ENCODE data around the gene TBC1D22A. TPM values are rescaled to one million over a fixed set of nuclear protein-coding genes. Genes with fewer than 3 reads are reported as not detected.

TBC1D22A gene
- total RNA-seq, 4 donors from 2014 or later: 18.8 to 25.2 (median 23.1) TPM

DNA sequence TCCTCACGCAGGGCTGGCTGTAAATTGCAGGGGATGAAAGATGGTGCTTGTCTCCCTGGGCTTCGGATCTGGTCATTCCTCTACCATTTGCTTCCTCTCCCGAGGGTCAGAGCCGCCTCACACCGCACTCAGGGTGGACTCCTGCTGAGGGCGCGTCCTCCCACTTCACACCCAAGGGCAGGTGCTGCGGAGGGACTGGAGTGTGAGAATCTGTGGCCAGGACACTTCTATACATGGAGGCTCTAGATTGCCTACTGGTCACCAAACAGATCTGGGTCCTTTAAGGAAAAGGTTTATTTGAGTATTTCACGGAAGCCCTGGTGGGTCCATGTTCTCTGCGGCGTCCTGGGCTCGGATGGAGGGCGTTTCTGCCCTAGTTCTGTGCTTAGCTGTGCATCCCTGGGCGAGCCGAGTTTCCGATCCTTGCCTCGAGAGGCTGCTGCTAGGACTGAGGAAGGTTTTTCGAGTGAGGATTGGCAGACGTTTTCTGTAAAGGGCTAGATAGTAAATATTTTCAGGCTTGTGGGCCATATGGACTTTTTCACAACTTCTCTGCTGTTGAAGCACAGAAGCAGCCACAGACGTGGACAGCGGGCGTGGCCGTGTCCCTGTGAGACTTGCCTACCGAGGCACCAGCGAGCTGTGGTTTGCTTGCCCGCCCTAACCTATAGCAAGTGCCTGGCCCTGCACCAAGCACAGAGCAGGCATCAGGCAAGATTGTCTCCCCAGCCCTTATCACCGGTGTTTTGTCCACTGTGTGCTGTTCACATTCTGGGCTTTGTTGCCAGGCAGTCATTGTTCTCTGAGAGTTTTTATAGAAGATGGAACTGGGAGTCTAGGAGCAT lies 279.0 kb downstream of the TBC1D22A start:
- no peaks in the 10 kb centered on the region for H3K27me3 ChIP-seq
- no peak overlapping the region for H3K4me3 ChIP-seq
- ATAC-seq (no peak), DNase-seq (no peak)
- H3K27ac ChIP-seq: no peak overlapping the region
- no peaks in the 10 kb centered on the region for H3K9me3 ChIP-seq
- no peaks in the 10 kb centered on the region for H3K4me1 ChIP-seq
- intact Hi-C loops (cut with DNase I; ENCODE audit: low total_unique reads): no loop called here
- TF ChIP-seq POLR2A (IDR thresholded peaks at IDR 0.05): no peak
- no peak for TF ChIP-seq CTCF (IDR thresholded peaks at IDR 0.05 in 4 of 5, conservative IDR thresholded peaks at IDR 0.05 in 1 of 5)
- H3K36me3 ChIP-seq: no peaks in the 10 kb centered on the region
- in situ Hi-C loops (cut with MboI; ENCODE audit: low sequenced_read_pairs in 4 of 4): no loop called here

DNA sequence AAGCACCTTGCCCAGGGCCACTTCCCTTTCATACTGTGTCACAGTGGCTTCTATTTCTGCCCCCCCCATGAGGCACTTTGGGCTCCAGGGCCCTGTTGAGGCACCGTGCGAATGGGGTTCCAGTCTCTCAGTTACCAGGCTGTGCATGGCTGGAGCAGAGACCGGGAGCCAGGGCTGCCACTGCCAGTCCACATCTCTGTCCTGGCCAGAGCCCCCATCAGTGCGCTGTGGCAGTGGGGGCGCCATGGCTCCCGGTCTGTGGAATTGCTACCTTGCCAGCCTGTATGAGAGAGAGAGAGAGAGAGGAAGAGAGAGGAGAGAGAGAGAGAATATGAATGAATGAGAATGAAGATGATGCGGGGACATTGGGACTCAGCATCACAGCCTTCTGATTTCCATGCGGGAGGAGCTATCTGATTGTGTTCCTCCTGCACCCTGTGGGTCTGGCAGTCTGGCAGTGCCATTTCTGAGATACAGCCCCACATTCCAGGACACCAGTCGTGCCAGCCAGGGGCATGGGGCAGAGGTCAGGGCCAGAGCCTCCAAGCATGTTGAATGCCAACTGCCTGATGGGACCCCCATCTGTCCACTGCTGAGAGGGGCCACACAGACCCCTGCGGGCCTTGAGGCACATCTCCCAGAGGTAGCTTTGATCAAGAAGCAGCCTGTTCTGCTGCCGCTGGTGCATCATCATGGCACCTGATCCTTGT lies 279.8 kb downstream of the TBC1D22A start:
- Histone ChIP-seq H3K4me1 (no peaks in the 10 kb centered on the region), H3K27ac (no peak overlapping the region), H3K4me3 (no peak overlapping the region), H3K9me3 (no peaks in the 10 kb centered on the region), H3K36me3 (no peaks in the 10 kb centered on the region), H3K27me3 (no peaks in the 10 kb centered on the region)
- no peak for TF ChIP-seq POLR2A (IDR thresholded peaks at IDR 0.05)
- no peak for TF ChIP-seq CTCF (IDR thresholded peaks at IDR 0.05 in 4 of 5, conservative IDR thresholded peaks at IDR 0.05 in 1 of 5)
- intact Hi-C loops (cut with DNase I; ENCODE audit: low total_unique reads) (no loop called here), in situ Hi-C loops (cut with MboI; ENCODE audit: low sequenced_read_pairs in 4 of 4) (no loop called here)
- DNase-seq (no peak), ATAC-seq (no peak)

GRCh38 chr22:47042861-47043496 lies 280.5 kb downstream of the TBC1D22A start:
- no peaks in the 10 kb centered on the region for H3K36me3 ChIP-seq
- no peak overlapping the region for H3K27ac ChIP-seq
- TF ChIP-seq CTCF (IDR thresholded peaks at IDR 0.05 in 4 of 5, conservative IDR thresholded peaks at IDR 0.05 in 1 of 5) (no peak), POLR2A (IDR thresholded peaks at IDR 0.05) (no peak)
- in situ Hi-C loops (cut with MboI; ENCODE audit: low sequenced_read_pairs in 4 of 4) (no loop called here), intact Hi-C loops (cut with DNase I; ENCODE audit: low total_unique reads) (no loop called here)
- DNase-seq: no peak
- no peak overlapping the region for H3K4me3 ChIP-seq
- H3K9me3 ChIP-seq: no peaks in the 10 kb centered on the region
- H3K4me1 ChIP-seq: no peaks in the 10 kb centered on the region
- no peaks in the 10 kb centered on the region for H3K27me3 ChIP-seq
- ATAC-seq: no peak

DNA sequence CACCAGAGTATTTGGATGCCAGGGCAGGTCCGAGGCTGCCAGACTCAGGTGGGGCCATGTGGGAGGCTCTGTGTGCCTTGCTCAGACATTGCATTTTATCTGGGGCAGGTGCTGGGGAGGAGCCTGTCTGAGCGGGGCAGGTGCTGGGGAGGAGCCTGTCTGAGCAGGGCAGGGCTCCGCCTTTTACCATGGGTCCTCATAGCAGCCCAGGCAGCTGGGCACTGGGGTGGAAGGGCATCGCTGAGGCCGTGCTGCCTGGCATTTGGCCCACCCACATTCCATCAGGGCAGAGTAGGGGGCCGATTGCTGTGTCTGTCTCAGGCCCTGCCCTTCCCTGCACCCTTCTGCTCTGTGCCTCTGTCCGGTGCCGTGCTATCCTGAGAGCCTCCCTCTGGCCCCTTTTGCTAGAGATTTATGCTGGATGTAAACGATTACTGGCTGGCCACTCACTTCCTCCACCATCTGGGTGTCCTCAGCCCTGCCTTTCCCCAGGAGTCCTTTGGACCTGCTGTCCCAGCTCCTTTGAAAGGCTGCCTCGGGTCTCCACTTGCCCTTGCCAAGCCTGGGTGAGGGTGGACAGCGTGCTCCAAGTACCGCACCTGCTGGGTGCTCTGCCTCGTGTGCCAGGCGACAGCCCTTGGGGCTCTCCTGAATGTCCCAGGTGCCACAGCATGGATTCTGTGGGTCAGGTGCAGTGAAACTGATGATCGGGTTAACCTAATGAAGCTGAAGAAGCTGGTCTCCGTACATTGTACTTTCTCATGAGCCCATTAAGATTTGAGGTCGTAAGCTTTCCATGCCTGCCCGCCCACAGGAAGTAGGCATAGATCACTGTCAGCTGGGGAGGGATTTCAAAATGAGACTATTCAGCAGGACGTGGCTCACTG lies 281.6 kb downstream of the TBC1D22A start:
- no peaks in the 10 kb centered on the region for H3K27me3 ChIP-seq
- no peak overlapping the region for H3K4me3 ChIP-seq
- H3K4me1 ChIP-seq: no peaks in the 10 kb centered on the region
- H3K36me3 ChIP-seq: no peaks in the 10 kb centered on the region
- no peak for ATAC-seq
- no peaks in the 10 kb centered on the region for H3K9me3 ChIP-seq
- in situ Hi-C loops (cut with MboI; ENCODE audit: low sequenced_read_pairs in 4 of 4): no loop called here
- H3K27ac ChIP-seq: no peak overlapping the region
- intact Hi-C loops (cut with DNase I; ENCODE audit: low total_unique reads): no loop called here
- no peak for DNase-seq
- TF ChIP-seq CTCF (IDR thresholded peaks at IDR 0.05 in 4 of 5, conservative IDR thresholded peaks at IDR 0.05 in 1 of 5) (no peak), POLR2A (IDR thresholded peaks at IDR 0.05) (no peak)

Measured in gastrocnemius medialis (tissue), 4 donors.